ENCODE data around the gene OR4K13. TPM values are rescaled to one million over a fixed set of nuclear protein-coding genes. Genes with fewer than 3 reads are reported as not detected.

Gene OR4K13
- total RNA-seq, 4 donors from 2014 or later, result not detected

- no peak for TF ChIP-seq POLR2A (IDR thresholded peaks at IDR 0.05)
- TF ChIP-seq, protein P1, sequence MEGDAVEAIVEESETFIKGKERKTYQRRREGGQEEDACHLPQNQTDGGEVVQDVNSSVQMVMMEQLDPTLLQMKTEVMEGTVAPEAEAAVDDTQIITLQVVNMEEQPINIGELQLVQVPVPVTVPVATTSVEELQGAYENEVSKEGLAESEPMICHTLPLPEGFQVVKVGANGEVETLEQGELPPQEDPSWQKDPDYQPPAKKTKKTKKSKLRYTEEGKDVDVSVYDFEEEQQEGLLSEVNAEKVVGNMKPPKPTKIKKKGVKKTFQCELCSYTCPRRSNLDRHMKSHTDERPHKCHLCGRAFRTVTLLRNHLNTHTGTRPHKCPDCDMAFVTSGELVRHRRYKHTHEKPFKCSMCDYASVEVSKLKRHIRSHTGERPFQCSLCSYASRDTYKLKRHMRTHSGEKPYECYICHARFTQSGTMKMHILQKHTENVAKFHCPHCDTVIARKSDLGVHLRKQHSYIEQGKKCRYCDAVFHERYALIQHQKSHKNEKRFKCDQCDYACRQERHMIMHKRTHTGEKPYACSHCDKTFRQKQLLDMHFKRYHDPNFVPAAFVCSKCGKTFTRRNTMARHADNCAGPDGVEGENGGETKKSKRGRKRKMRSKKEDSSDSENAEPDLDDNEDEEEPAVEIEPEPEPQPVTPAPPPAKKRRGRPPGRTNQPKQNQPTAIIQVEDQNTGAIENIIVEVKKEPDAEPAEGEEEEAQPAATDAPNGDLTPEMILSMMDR (IDR thresholded peaks at IDR 0.05), result no peak
- no peaks in the 10 kb centered on the region for H3K36me3 ChIP-seq
- no peak for DNase-seq
- no peaks in the 10 kb centered on the region for H3K9me3 ChIP-seq
- H3K27ac ChIP-seq, result no peak overlapping the region
- H3K4me1 ChIP-seq, result no peaks in the 10 kb centered on the region
- H3K27me3 ChIP-seq, result no peaks in the 10 kb centered on the region
- no peak overlapping the region for H3K4me3 ChIP-seq
Measured at GRCh38 chr14:19993438-19993837, 42.4 kb downstream of the OR4K13 start.

Other genes with a start within 250 kb of the OR4K13 start
- gene OR4N2, start 232.3 kb downstream of the OR4K13 start, total RNA-seq, result not detected
- gene OR4K2, start 160.9 kb downstream of the OR4K13 start, total RNA-seq, result not detected
- not detected for gene OR4K5, start 115.4 kb downstream of the OR4K13 start, total RNA-seq
- not detected for gene OR4K1, start 105.1 kb downstream of the OR4K13 start, total RNA-seq
- gene OR4K15, start 60.4 kb downstream of the OR4K13 start, total RNA-seq, result not detected
- not detected for gene OR4Q2, start 33.9 kb downstream of the OR4K13 start, total RNA-seq
- not detected for gene OR4K14, start 16.7 kb downstream of the OR4K13 start, total RNA-seq
- not detected for gene OR4L1, start 24.0 kb upstream of the OR4K13 start, total RNA-seq
- gene OR4K17, start 74.7 kb upstream of the OR4K13 start, total RNA-seq, result not detected
- not detected for gene OR4N5, start 102.8 kb upstream of the OR4K13 start, total RNA-seq
- gene OR11G2, start 154.9 kb upstream of the OR4K13 start, total RNA-seq, result not detected
- gene OR11H6, start 187.7 kb upstream of the OR4K13 start, total RNA-seq, result not detected
- gene OR11H7, start 192.9 kb upstream of the OR4K13 start, total RNA-seq, result not detected
- gene OR11H4, start 203.2 kb upstream of the OR4K13 start, total RNA-seq, result not detected